Measurements from ENCODE around the gene RBM33.

Gene RBM33

GRCh38 chr7:155728116-155728515, 83.7 kb downstream of the RBM33 start:
- Histone ChIP-seq H3K4me1 (ENCODE audit: low read length) (no peaks in the 10 kb centered on the region), H3K4me3 (ENCODE audit: low read length) (no peak overlapping the region), H3K4me2 (ENCODE audit: low read depth, low read length) (no peak overlapping the region), H3F3A (ENCODE audit: insufficient read depth, low read length) (no peaks in the 10 kb centered on the region), H3K27ac (ENCODE audit: low read length) (no peak overlapping the region), H4K20me1 (ENCODE audit: insufficient read depth, low read length) (0 out of 2 replicates have a peak, but pooled peaks cover 4% of the 10 kb centered on the region), H3K36me3 (replicated peaks; ENCODE audit: insufficient read depth, low read length) (no peaks in the 10 kb centered on the region; the same call in 1 of the 2 replicates), H2AFZ (ENCODE audit: low read length) (no peak overlapping the region), H3K9me3 (replicated peaks; ENCODE audit: insufficient read depth, low read length) (no peaks in the 10 kb centered on the region), H3K79me2 (ENCODE audit: low read length) (peaks cover 70% of the 10 kb centered on the region), H3K9ac (ENCODE audit: low read length) (no peak overlapping the region), H3K9me2 (replicated peaks; ENCODE audit: insufficient read depth, low read length) (no peaks in the 10 kb centered on the region), H3K27me3 (replicated peaks; ENCODE audit: insufficient read depth, low read length) (no peaks in the 10 kb centered on the region)
- no peak for DNase-seq
- TF ChIP-seq EZH2phosphoT487 (IDR thresholded peaks at IDR 0.05; ENCODE audit: low read length) (no peak), CTCF (IDR thresholded peaks at IDR 0.05; ENCODE audit: low read length) (no peak), EZH2 (optimal IDR thresholded peaks at IDR 0.05; ENCODE audit: low read depth, low read length) (no peak)

- H3K9me2 ChIP-seq (replicated peaks; ENCODE audit: insufficient read depth, low read length): no peaks in the 10 kb centered on the region
- TF ChIP-seq EZH2 (optimal IDR thresholded peaks at IDR 0.05; ENCODE audit: low read depth, low read length): no peak
- TF ChIP-seq EZH2phosphoT487 (IDR thresholded peaks at IDR 0.05; ENCODE audit: low read length): no peak
- no peak for TF ChIP-seq CTCF (IDR thresholded peaks at IDR 0.05; ENCODE audit: low read length)
- no peak overlapping the region for H3K27ac ChIP-seq (ENCODE audit: low read length)
- no peak overlapping the region for H3K9ac ChIP-seq (ENCODE audit: low read length)
- H2AFZ ChIP-seq (ENCODE audit: low read length): no peak overlapping the region
- no peak overlapping the region for H3K4me3 ChIP-seq (ENCODE audit: low read length)
- H3K4me2 ChIP-seq (ENCODE audit: low read depth, low read length): no peak overlapping the region
- no peaks in the 10 kb centered on the region for H3K27me3 ChIP-seq (replicated peaks; ENCODE audit: insufficient read depth, low read length)
- no peaks in the 10 kb centered on the region for H3F3A ChIP-seq (ENCODE audit: insufficient read depth, low read length)
- H3K36me3 ChIP-seq (replicated peaks; ENCODE audit: insufficient read depth, low read length): no peaks in the 10 kb centered on the region
- H3K79me2 ChIP-seq (ENCODE audit: low read length): peaks cover 63% of the 10 kb centered on the region
- H4K20me1 ChIP-seq (ENCODE audit: insufficient read depth, low read length): no peaks in the 10 kb centered on the region
- DNase-seq: no peak
- H3K9me3 ChIP-seq (replicated peaks; ENCODE audit: insufficient read depth, low read length): no peaks in the 10 kb centered on the region
- H3K4me1 ChIP-seq (ENCODE audit: low read length): no peaks in the 10 kb centered on the region
These were observed 85.4 kb downstream of the RBM33 start for GRCh38 chr7:155729847-155730246.

- no peak overlapping the region for H3K9ac ChIP-seq (ENCODE audit: low read length)
- no peak for DNase-seq
- no peak overlapping the region for H3K27ac ChIP-seq (ENCODE audit: low read length)
- H2AFZ ChIP-seq (ENCODE audit: low read length): no peak overlapping the region
- H3K4me3 ChIP-seq (ENCODE audit: low read length): no peak overlapping the region
- no peaks in the 10 kb centered on the region for H3K4me1 ChIP-seq (ENCODE audit: low read length)
- no peaks in the 10 kb centered on the region for H4K20me1 ChIP-seq (ENCODE audit: insufficient read depth, low read length)
- H3K9me2 ChIP-seq (replicated peaks; ENCODE audit: insufficient read depth, low read length): no peaks in the 10 kb centered on the region
- H3K79me2 ChIP-seq (ENCODE audit: low read length): peaks cover 53% of the 10 kb centered on the region
- H3K4me2 ChIP-seq (ENCODE audit: low read depth, low read length): no peak overlapping the region
- TF ChIP-seq CTCF (IDR thresholded peaks at IDR 0.05; ENCODE audit: low read length) (no peak), EZH2 (optimal IDR thresholded peaks at IDR 0.05; ENCODE audit: low read depth, low read length) (no peak)
- no peaks in the 10 kb centered on the region for H3K27me3 ChIP-seq (replicated peaks; ENCODE audit: insufficient read depth, low read length)
- H3K36me3 ChIP-seq (replicated peaks; ENCODE audit: insufficient read depth, low read length): no peaks in the 10 kb centered on the region
- no peaks in the 10 kb centered on the region for H3F3A ChIP-seq (ENCODE audit: insufficient read depth, low read length)
- H3K9me3 ChIP-seq (replicated peaks; ENCODE audit: insufficient read depth, low read length): no peaks in the 10 kb centered on the region
These were observed 86.9 kb downstream of the RBM33 start for GRCh38 chr7:155731380-155731779.
